Colonic mucosa (tissue), 4 donors: ENCODE measurements around the gene ALKBH7. TPM values are rescaled to one million over a fixed set of nuclear protein-coding genes. Genes with fewer than 3 reads are reported as not detected.
A peak's percentile ranks its signal among the peaks of the same experiment; 100 is the strongest.

Experiments
- DNase-seq: peaks from one replicate; pipeline ENCODE4 v3.0.0-alpha.2; 2020
- H3K27ac ChIP-seq: fragments of 200-600 bp; one replicate; pipeline ENCODE4 v1.8.0; 2021
- H3K27me3 ChIP-seq: fragments of 200-600 bp; one replicate; pipeline ENCODE4 v1.8.0; 2021
- H3K36me3 ChIP-seq: fragments of 200-600 bp; one replicate; pipeline ENCODE4 v1.8.0; 2021
- H3K4me1 ChIP-seq: fragments of 200-600 bp; one replicate; pipeline ENCODE4 v1.8.0; 2021; ENCODE audit warnings: mild to moderate bottlenecking
- H3K4me3 ChIP-seq: fragments of 200-600 bp; one replicate; pipeline ENCODE4 v1.8.0; 2021
- H3K9ac ChIP-seq, 2 donors: one replicate each; pipeline ENCODE4 v1.7.0; 2013; ENCODE audit warnings: control low read depth in 2 of 2, low read depth in 2 of 2, low read length in 2 of 2
- H3K9me3 ChIP-seq: fragments of 200-600 bp; one replicate; pipeline ENCODE4 v1.8.0; 2021
- CTCF ChIP-seq: fragments of 200-600 bp; IDR thresholded peaks from one replicate; pipeline ENCODE4 v1.8.0; 2022; ENCODE audit warnings: antibody characterized with exemption, mild to moderate bottlenecking
- intact Hi-C: fragments of 100-400 bp; cut with DNase I; formaldehyde crosslinking; loops from one replicate; pipeline ENCODE4 v1.14.1; 2022
- total RNA-seq, 2 donors: library from RNA; stranded (reverse); fragmentation: NEBNext Ultra II Directional in 1 of 2; extraction: Animal tissue kit (Norgen Biotek cat#: 25700) in 1 of 2; gene quantifications; one replicate each; pipeline ENCODE4 v1.2.1, GENCODE V29; 2021
- donor health status: healthy.
- donor health status: DM: no; HTN: no; CAD: no.
- donor health status: DM: no; HTN: no; CAD: no.

The ALKBH7 gene
- total RNA-seq, 2 donors from 2014 or later, result 135 to 150 TPM

- H3K4me3 ChIP-seq, result no peak overlapping the region
- H3K36me3 ChIP-seq, result peaks cover 42% of the 10 kb centered on the region
- intact Hi-C loops, result no loop called here
- no peaks in the 10 kb centered on the region for H3K27me3 ChIP-seq
- no peak overlapping the region for H3K27ac ChIP-seq
- H3K9me3 ChIP-seq, result no peaks in the 10 kb centered on the region
- DNase-seq, result no peak
- TF ChIP-seq CTCF, result no peak
- H3K9ac ChIP-seq, result no peak overlapping the region
- peaks cover 3% of the 10 kb centered on the region for H3K4me1 ChIP-seq
These were observed 45.3 kb downstream of the ALKBH7 start for GRCh38 chr19:6417713-6418561.

- H3K27ac ChIP-seq, result no peak overlapping the region
- intact Hi-C loops, result no loop called here
- no peak for DNase-seq
These were observed 46.0 kb downstream of the ALKBH7 start for GRCh38 chr19:6418562-6418932.

GRCh38 chr19:6421075-6422014, 48.8 kb downstream of the ALKBH7 start:
- Histone ChIP-seq H3K4me1 (peaks cover 7% of the 10 kb centered on the region), H3K27ac (no peak overlapping the region), H3K4me3 (no peak overlapping the region), H3K27me3 (no peaks in the 10 kb centered on the region), H3K9ac (no peak overlapping the region), H3K36me3 (peaks cover 27% of the 10 kb centered on the region), H3K9me3 (no peaks in the 10 kb centered on the region)
- no peak for DNase-seq
- intact Hi-C loops, result no loop called here
- TF ChIP-seq CTCF, result no peak

More at GRCh38 chr19:6418562-6418932, 46.0 kb downstream of the ALKBH7 start:
- peaks cover 7% of the 10 kb centered on the region for H3K4me1 ChIP-seq
- no peaks in the 10 kb centered on the region for H3K27me3 ChIP-seq
- H3K4me3 ChIP-seq, result no peak overlapping the region
- no peaks in the 10 kb centered on the region for H3K9me3 ChIP-seq
- no peak overlapping the region for H3K9ac ChIP-seq
- peaks cover 42% of the 10 kb centered on the region for H3K36me3 ChIP-seq
- no peak for TF ChIP-seq CTCF

GRCh38 chr19:6423499-6424194, 51.1 kb downstream of the ALKBH7 start:
- intact Hi-C loops, result no loop called here
- no peaks in the 10 kb centered on the region for H3K9me3 ChIP-seq
- H3K4me1 ChIP-seq, result peaks cover 7% of the 10 kb centered on the region
- TF ChIP-seq CTCF, result no peak
- DNase-seq, result peak; percentile 55
- peaks cover 8% of the 10 kb centered on the region for H3K36me3 ChIP-seq
- no peaks in the 10 kb centered on the region for H3K27me3 ChIP-seq
- H3K27ac ChIP-seq, result peak overlapping the region; percentile 22
- peak overlapping the region; percentile 84 to 85 for H3K9ac ChIP-seq
- peak overlapping the region; percentile 85 for H3K4me3 ChIP-seq
